ENCODE measurements around the gene PARD6G.
"Not testable (repeated sequence)": the region's sequence is repeated elsewhere in the genome, so short reads cannot be mapped to it uniquely, and the experiment has no call there.

Gene PARD6G

GRCh38 chr18:80170395-80171053, 76.8 kb downstream of the PARD6G start:
- DNase-seq: no peak

DNA sequence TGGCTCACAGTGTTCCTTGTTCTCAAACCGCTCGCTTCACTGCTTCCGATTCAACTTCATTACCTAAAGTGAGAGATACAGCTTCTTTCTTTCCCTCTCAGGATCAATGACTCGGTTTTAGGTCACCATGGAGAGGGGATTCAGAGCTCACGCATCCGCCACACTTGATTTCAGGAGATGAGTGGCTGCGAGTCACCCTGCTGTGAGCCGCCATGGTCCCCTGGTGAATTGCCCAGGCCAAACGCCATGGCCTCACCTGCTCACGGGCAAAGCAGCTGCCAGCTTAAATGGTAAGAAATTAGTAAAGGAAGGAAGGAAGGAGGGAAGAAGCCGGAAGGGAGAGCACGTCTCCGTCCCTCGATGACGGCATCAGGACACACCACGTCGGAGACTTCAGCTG, 77.7 kb downstream of the PARD6G start:
- DNase-seq: no peak

GRCh38 chr18:80168982-80169381, 78.3 kb downstream of the PARD6G start:
- no peak for DNase-seq

DNA sequence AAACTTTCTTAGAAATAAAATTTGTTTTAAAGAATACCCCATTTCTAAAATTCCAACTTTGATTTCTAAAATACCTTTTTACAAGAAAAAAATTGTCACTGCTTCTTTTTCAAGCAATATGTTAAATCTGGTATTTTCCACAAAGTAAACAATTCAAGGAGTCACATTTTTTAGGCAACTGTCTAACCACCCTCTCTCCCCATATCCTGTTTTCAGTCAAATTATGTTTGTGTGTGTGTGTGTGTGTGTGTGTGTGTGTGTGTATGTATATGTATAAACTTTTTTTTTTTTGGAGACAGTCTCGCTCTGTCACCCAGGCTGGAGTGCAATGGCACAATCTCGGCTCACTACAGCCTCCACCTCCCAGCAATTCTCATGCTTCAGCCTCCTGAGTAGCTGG, 79.0 kb downstream of the PARD6G start:
- DNase-seq: no peak

- DNase-seq: no peak
These were observed 79.4 kb downstream of the PARD6G start for GRCh38 chr18:80167931-80168330.

GRCh38 chr18:80167331-80167730, 80.0 kb downstream of the PARD6G start:
- DNase-seq: no peak

DNA sequence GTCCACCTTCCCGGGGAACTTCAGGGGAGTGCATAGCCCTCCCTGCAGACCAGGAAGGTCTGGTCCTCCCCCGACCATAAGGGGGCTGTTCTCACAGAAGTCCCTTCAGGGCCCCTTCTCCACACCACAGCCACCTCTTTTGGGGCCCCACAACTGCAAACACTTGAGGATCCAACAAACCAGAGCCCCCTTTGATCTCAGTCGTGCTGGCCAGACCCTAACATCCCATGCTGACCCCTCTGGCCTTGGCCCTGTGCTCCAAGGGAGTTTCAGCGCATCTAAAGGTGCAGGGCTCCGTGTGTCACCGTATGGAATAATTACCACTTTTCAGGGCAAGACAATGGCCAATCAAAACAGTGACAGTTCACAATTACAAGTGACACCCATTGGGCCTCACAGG, 80.6 kb downstream of the PARD6G start:
- DNase-seq: no peak

DNA sequence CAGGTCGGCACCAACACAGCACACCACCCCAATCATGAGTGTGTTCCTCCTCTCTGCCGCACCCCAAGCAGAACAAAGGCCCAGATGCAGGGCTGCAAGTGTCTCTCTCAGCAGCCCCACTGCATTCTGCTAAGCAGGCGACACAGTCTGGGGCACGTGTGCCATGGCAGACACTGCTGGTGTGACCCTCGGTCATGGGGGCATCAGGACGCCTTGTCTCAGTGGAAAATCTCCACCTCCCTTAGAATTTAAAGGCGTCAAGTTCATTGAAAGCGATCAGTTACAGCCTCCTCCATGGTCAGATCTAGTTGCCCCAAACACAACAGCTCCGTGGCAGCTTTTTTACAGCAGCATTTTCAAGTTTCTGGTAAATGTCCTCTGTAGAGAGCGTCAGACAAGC, 81.1 kb downstream of the PARD6G start:
- DNase-seq: no peak

DNA sequence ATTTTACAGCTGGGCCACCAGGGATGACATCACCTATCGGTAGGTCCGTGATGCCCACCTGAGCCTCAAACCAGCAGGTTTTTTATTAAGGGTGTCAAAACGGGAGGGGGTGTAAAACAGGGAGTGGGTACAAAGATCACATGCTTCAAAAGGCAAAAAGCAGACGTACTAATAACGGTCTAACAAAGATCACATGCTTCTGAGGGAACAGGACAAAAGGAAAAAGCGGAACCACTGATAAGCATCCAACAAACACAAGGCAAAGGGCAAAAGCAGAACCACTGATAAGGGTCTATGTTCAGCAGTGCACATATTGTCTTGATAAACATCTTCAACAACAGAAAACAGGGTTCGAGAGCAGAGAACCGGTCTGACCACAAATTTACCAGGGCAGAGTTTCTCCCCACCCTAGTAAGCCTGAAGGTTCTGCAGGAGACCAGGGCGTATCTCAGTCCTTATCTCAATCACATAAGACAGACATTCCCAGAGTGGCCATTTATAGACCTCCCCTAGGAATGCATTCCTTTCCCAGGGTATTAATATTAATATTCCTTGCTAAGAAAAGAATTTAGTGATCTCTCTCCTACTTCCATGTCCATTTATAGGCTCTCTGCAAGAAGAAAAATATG, 82.5 kb downstream of the PARD6G start:
- not testable (repeated sequence) for DNase-seq

- DNase-seq: no peak
These were observed 84.1 kb downstream of the PARD6G start for GRCh38 chr18:80163183-80163582.

DNA sequence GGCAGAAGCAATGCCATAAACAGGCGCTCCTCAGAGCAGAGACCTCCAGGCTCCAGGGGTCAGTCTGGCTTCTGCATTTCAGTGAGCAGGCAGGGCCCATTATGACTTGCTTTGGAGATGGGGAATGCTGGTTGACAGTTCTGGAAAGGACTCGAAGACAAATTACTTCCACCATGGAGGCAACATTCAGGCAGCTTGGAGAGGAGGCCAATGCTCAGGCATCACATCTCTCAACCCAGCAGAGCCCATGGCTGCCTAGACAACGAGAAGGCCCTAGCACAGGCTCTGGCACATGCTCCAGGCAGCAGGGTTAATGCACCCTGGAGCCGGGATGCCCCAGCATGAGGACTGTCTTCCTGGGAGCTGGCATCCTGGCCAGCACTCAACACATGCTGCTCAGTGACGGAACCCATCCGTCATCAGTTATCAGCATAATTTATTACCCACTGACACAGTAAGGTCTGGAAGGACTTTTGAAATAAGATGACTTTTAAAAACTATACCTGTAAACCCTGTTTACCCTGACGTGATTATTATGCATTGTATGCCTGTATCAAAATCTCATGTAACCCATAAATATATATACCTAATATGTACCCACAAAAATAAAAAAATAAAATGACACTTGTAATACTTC, 85.4 kb downstream of the PARD6G start:
- DNase-seq: no peak

GRCh38 chr18:80159713-80160636, 87.3 kb downstream of the PARD6G start:
- DNase-seq: peak; percentile 33 to 45

DNA sequence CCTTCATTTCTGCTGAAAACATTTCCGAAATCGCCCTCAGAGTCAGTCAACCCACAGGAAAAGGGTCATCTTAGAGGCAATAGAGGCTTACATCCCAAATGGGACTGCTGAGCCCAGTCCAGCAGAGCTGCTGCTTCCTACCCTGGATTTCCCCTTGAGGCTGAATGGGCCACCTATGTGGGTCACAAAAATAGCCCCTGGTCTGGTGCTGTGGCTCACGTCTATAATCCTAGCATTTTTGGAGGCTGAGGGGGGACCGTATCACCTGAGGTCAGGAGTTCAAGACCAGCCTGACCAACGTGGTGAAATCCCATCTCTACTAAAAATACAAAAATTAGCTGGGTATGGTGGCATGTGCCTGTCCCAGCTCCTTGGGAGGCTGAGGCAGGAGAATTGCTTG, 88.9 kb downstream of the PARD6G start:
- DNase-seq: no peak

DNA sequence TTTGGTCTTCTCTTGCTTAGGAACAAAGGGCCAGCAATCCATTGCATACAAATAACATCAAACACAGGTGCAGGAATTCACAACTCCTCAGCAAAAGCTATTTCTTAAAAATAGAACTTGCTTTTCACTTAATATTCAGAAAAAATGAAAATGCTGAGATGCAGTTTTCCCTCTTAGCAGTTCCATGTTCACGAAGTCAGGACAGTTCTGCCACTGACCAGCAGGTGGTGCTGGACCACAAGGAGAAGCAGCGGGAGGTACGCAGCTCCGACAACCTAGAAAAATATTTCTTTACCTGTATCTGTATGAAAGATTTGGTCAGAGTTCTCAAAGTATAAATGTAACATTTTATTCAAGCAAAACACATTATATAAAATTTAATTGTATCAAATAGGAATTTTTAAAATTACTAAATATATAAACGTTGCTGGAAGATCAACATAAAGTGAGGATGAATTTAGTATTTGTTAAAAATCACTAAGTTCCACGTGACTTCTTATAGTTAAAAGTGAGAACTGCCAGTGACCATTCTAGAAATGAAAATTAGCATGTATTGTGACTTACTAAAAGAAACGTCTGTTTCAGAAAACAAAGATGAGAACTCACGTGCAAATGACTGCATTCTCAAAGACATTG, 89.5 kb downstream of the PARD6G start:
- DNase-seq: peak; percentile 61 to 76

- peak in 1 of 2 donors; percentile 47 for DNase-seq
These were observed 93.0 kb downstream of the PARD6G start for GRCh38 chr18:80154293-80154692.

DNA sequence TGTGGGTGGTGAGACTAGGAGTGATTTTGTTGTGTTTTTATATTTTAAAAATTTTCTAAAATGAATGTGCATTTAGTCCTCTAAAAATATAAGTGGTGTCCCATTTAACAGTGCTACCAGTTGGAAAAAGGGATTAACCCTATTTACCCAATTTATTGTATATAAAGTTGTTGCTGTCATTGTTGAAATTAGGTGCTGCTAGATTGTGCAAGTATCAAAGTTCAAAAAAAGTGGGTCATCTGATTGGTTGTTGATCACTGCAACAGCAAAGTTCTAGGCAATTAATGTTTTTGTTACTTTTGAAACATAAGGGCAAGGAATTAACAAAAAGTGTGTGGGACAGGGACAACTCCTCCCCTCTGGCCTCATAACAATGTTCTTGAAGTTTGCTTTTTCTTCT, 97.6 kb downstream of the PARD6G start:
- DNase-seq: no peak

- DNase-seq: peak in 1 of 2 donors; percentile 16
These were observed 98.8 kb downstream of the PARD6G start for GRCh38 chr18:80148326-80149199.

DNA sequence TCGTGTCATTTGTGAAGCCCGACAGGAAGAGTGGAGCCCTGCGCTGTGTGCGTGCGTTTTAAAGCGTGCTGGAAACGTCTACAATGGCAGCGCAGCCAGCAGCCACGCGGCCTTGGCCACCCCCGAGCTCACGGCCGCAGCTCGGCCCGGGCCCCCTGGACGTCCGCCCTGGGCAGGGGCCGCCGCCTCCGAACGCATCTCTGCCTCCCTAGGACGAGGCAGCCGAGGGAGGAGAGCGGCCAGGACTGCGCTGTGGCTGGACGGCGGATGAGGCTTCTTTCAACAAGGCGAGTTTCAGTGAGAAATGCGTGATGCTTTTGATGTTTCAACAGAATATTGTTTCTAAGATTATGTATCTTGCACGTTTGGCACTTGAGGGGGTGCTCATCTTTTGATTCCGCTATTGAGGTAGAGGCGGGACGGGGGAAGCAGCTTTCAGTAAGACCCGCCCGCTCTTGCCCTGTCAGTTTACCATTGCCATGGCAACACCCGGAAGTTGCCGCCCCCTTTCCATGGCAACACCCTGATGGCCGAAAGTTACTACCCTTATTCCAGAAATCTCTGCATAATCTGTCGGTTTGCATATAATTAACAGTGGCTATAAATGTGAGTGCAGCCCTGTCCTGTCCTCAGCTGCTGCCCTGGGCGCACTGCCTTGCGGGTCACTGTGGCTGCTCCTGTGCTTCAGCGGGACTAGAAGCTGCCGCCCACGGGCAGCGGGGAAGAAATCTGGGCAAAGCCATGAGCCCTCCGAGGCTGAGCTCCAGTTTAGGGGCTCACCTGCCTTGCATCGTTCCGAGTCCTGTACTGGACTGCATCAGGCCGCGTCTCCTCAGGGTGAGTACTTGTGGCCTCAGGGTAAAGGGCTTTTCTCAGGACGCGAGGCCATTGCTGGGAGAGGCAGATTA, 99.6 kb downstream of the PARD6G start:
- peak; percentile 79 to 83 for DNase-seq

GRCh38 chr18:80147037-80147417, 100.3 kb downstream of the PARD6G start:
- DNase-seq: no peak

- DNase-seq: no peak
These were observed 102.0 kb downstream of the PARD6G start for GRCh38 chr18:80145196-80145804.
